Central memory CD8-positive, alpha-beta T cell (primary cell): ENCODE results near the gene ZNF775.

Experiments
- ATAC-seq: fragments of 150-1000 bp; cut with Tn5 transposase; replicated peaks from 2 replicates; pipeline ENCODE4 v1.10.0; 2022; ENCODE audit warnings: mild to moderate bottlenecking, moderate FRiP score, moderate number of reproducible peaks; ENCODE audit not compliant: poor library complexity, severe bottlenecking; ENCODE audit errors: extremely low read depth
- DNase-seq, 2 donors: peaks; one replicate each; pipeline ENCODE4 v3.0.0; 2021; ENCODE audit warnings: low spot score in 2 of 2
- H3K27ac Mint-ChIP-seq: one replicate; pipeline ENCODE4 v1.8.0; 2022; ENCODE audit warnings: low read depth, mild to moderate bottlenecking, moderate library complexity, mixed read lengths
- H3K27me3 Mint-ChIP-seq: one replicate; pipeline ENCODE4 v1.8.0; 2022; ENCODE audit warnings: mixed read lengths
- H3K36me3 Mint-ChIP-seq: one replicate; pipeline ENCODE4 v1.8.0; 2022; ENCODE audit warnings: mild to moderate bottlenecking, moderate library complexity, mixed read lengths; ENCODE audit not compliant: insufficient read depth
- H3K4me1 Mint-ChIP-seq: one replicate; pipeline ENCODE4 v1.8.0; 2022; ENCODE audit warnings: mixed read lengths
- H3K4me3 Mint-ChIP-seq: one replicate; pipeline ENCODE4 v1.8.0; 2022; ENCODE audit warnings: mild to moderate bottlenecking, moderate library complexity, mixed read lengths
- H3K9me3 Mint-ChIP-seq: one replicate; pipeline ENCODE4 v1.8.0; 2022; ENCODE audit warnings: mixed read lengths

ZNF775 gene

DNA sequence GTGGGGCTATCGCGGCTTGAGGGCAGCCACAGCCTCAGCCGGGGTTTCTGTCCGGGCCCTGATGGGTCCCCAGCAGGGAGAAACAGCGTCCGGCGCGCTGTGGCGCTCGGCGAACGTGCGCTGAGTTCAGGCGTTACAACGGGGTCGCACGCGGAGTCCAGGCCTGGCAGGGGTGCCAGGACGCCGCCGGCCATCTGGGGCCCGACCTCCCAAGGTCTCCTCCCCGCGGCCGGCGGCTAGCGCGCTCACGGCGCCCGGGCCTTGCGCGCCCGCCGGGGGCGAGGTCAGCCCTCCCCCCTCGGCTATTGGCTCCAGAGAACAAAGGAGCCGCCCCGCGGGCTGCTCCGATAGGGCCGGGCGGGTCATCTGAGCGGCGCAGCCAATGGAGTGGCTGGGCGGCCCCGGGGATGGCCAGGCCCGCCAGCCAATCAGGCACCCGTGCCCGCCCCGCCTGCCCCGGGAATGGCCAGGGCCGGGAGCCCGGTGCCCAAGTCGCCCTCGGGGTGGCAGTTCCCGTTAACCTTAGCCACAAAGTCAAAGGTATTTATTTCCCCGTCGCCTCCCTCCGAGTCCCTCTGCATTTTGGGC lies at the start of gene ZNF775:
Gene ZNF775 (plus strand): TSS at position 478 of the 588 bp plus-strand sequence. CDS start 9,141 bp downstream, outside the sequence.
- Mint-ChIP-seq H3K4me3 (peak within 1 kb of the TSS; percentile 85), H3K27ac (peak within 1 kb of the TSS; percentile 74), H3K4me1 (peaks cover 39% of the 10 kb centered on the region), H3K9me3 (no peaks in the 10 kb centered on the region), H3K27me3 (no peaks in the 10 kb centered on the region), H3K36me3 (peaks cover 7% of the 10 kb centered on the region)
- ATAC-seq (peak; percentile 99), DNase-seq (peak; percentile 77 to 88)

DNA sequence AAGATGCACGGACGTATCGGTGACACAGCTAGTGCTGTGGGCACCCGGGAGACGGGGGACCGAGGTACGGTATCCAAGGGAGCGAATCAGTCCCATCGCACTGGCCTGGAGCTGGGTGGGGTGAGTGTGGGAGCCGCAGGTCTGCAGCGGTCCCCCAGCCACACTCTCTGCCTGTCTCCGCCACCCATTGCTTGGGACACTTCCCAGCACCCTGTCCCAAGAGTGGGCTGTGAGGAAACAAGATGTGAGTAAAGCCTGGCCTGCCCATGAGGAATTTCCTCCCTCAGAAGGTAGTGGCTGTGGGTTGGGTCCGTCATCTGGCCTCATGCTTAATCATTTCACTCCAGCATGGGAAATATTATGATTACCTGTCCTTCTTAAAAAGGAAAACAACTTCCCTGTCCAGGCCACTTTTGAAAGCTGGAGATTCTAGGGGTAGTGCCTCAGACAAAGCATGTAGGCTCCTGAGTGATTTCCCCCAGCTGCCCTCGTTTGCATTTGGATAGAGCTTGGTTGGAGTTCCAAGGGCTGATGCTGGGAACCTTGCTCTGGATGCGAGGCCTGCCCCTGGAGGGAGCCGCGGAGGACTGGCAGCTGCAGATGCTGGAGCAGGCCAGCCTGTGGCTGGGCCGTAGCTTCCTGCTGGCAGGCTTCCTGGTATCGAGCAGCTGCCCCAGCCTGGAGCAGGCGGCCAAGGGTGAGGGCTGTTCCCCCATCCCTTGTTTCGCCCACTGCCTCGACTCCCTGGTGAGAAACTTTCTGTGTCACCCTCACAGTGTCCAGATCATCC lies 49.6 kb upstream of the ZNF775 start:
- Mint-ChIP-seq H3K27me3 (no peaks in the 10 kb centered on the region), H3K27ac (no peak overlapping the region), H3K36me3 (peaks cover 25% of the 10 kb centered on the region), H3K9me3 (no peaks in the 10 kb centered on the region), H3K4me3 (no peak overlapping the region), H3K4me1 (peaks cover 9% of the 10 kb centered on the region)
- ATAC-seq (peak; percentile 10), DNase-seq (no peak)

DNA sequence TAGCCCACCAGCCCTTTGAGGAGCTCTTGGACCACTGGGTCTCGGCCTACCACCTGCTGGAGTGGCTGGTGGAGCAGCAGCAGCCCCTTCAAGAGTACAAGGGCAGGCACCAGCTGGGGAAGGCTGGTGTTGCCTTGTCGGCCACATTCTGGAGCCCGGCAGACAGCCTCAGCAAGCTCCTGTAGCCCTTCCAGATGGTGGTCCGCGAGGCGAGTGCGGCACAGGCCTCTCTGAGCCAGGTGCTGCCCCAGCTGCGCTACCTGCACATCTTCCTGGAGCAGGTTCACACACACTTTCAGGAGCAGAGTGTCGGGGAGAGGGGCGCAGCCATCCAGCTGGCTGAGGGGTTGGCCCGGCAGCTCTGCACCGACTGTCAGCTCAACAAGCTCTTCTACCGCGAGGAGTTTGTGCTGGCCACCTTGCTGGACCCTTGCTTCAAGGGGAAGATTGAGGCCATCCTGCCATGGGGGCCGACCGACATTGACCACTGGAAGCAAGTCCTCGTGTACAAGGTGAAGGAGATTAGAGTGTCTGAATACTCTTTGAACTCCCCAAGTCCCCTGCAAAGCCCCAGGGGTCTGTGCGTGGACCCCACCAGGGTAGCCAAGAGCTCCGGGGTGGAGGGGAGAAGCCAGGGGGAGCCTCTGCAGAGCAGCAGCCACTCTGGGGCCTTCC lies 48.8 kb upstream of the ZNF775 start:
- no peak for ATAC-seq
- no peak overlapping the region for H3K27ac Mint-ChIP-seq

DNA sequence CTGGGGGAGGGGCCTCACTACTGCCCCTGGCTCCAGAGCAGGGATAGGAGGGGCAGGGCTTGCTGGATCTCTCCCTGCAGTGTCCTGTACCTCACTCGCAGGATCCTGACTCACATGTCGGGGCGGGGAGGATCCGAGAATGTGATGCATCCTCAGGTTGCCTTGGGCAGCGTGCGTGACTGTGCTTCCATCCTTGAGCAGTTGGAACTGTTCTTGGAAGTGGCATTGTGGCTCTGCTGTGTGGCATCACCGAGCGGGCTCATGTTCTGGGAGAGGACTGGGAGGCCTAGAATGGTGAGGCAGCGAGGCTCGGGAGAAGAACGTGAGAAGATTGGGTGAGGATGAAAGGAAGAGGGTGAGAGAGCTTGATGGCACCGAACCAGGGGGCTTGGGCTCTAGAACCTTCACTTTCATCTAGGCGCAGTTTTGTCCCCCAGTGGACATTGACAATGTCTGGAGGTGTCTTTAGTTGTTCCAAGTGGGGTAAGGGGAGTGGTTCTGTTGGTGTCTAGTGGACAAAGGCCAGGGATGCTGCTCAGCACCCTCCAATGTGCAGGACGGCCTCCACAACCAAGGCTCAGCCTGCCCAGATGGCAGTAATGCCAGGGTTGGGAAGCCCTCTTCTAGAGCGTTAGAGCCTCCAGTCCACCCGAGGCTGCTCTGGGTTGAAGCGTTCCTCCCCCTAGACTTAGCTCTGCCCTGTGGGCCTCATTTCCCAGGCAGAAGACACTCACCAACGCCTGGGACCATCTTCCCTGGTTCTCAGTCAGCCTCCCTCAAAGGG lies 46.1 kb upstream of the ZNF775 start:
- H3K4me3 Mint-ChIP-seq, result no peak overlapping the region
- H3K9me3 Mint-ChIP-seq, result no peaks in the 10 kb centered on the region
- DNase-seq (no peak), ATAC-seq (no peak)
- no peak overlapping the region for H3K27ac Mint-ChIP-seq
- H3K4me1 Mint-ChIP-seq, result peaks cover 3% of the 10 kb centered on the region
- H3K36me3 Mint-ChIP-seq, result peaks cover 12% of the 10 kb centered on the region
- no peaks in the 10 kb centered on the region for H3K27me3 Mint-ChIP-seq

More for the DNA sequence above, 48.8 kb upstream of the ZNF775 start:
- Mint-ChIP-seq H3K36me3 (peaks cover 23% of the 10 kb centered on the region), H3K4me1 (peaks cover under 1% of the 10 kb centered on the region), H3K9me3 (no peaks in the 10 kb centered on the region), H3K4me3 (no peak overlapping the region), H3K27me3 (no peaks in the 10 kb centered on the region)
- DNase-seq, result no peak

DNA sequence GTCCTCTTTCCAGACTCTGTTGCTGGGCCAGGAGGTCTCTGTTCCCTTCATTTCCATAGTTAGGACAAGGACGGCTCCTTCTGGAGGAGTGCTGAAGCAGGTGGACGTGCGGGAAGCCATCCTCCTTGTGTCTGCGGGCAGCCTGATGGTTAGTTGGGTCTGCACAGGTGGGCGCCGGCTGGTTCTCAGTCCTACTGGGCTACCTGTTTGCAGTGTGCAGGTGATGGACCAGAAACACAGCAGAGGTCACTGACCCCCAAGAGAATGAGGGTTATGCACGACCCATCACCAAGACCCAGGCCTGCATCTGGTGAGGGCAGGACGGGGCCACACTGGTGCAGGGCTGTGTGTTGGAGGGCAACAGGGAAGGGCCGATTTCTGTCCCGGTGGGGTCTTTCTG lies 45.5 kb upstream of the ZNF775 start:
- H3K4me1 Mint-ChIP-seq, result peaks cover 5% of the 10 kb centered on the region
- no peak overlapping the region for H3K27ac Mint-ChIP-seq
- H3K27me3 Mint-ChIP-seq, result no peaks in the 10 kb centered on the region
- H3K4me3 Mint-ChIP-seq, result no peak overlapping the region
- H3K36me3 Mint-ChIP-seq, result peaks cover 10% of the 10 kb centered on the region
- no peak for DNase-seq
- no peaks in the 10 kb centered on the region for H3K9me3 Mint-ChIP-seq
- no peak for ATAC-seq

DNA sequence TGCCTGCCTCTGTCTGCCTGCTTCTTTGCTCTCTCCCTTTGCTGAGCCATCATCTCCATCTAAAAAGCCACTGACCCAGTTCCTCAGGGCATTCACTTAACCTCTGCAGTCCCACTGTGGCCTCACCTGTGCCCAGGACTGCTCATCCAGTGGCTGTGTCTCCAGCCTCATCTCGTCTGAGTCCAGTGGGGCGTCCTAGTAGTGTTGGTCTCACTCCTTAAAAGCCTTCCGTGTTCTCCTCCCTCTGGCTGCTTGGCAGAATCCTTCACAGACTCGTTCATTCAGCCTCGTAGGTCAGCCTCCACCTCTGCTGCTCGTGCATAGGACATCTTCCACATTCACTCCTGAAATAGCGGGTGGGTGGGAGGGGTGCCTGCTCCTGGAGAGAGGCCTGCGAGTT lies 45.0 kb upstream of the ZNF775 start:
- H3K4me3 Mint-ChIP-seq, result no peak overlapping the region
- H3K27ac Mint-ChIP-seq, result no peak overlapping the region
- H3K27me3 Mint-ChIP-seq, result no peaks in the 10 kb centered on the region
- no peaks in the 10 kb centered on the region for H3K9me3 Mint-ChIP-seq
- peaks cover 9% of the 10 kb centered on the region for H3K36me3 Mint-ChIP-seq
- H3K4me1 Mint-ChIP-seq, result peaks cover 5% of the 10 kb centered on the region
- no peak for ATAC-seq
- DNase-seq, result no peak

DNA sequence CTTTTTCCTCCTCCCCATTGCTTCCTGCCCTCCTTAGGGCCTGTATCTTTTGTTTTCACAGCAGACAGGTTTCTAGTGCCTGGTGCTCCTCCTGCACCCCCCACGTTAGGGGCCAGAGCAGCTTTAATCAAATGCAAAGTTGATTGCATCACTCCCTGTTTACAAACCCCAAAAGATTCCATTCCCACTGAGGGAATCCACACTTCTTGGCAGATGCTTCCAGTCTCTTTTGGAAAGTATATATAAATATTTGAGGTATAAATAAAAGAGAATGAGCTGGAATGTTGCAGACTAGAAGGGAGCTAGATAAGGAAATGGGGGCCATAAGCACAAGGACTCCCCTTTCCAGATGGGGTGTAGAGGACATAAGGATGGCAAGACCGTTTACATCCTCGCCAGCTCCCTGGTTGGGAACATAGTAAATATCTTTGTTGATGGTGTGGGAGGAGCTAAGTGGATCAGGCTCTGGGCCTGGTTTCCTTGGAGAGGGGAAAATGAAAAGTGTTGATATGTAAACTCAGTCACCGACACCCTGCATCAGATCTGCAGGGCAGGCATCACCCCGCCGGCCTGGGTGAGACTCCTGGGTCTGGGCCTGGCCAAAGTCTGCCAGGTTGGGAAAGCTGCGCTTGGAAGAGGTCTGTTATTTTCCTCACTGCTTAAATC lies 43.9 kb upstream of the ZNF775 start:
- peaks cover 10% of the 10 kb centered on the region for H3K36me3 Mint-ChIP-seq
- no peak overlapping the region for H3K4me3 Mint-ChIP-seq
- no peak overlapping the region for H3K27ac Mint-ChIP-seq
- no peaks in the 10 kb centered on the region for H3K9me3 Mint-ChIP-seq
- ATAC-seq (no peak), DNase-seq (no peak)
- H3K27me3 Mint-ChIP-seq, result no peaks in the 10 kb centered on the region
- peaks cover 5% of the 10 kb centered on the region for H3K4me1 Mint-ChIP-seq

DNA sequence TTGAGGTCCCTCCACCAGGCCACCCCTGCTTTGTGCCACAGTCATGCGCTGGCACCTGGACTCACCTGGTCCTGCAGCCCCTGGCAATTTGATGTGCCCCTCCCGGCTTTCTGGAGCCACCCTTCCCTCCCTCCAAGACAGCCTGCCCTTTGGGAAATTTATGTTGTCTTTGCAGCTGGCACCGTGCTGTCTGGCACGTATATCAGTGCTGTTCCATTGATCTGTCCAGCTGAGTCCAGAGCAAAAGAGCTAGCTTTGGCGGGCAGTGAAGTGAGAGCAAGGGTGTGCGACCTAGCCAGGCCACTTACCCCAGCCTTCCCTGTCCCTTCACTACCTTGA lies 43.4 kb upstream of the ZNF775 start:
- DNase-seq (no peak), ATAC-seq (no peak)
- H3K36me3 Mint-ChIP-seq, result peaks cover 10% of the 10 kb centered on the region
- H3K9me3 Mint-ChIP-seq, result no peaks in the 10 kb centered on the region
- H3K4me3 Mint-ChIP-seq, result no peak overlapping the region
- no peak overlapping the region for H3K27ac Mint-ChIP-seq
- no peaks in the 10 kb centered on the region for H3K27me3 Mint-ChIP-seq
- peaks cover 5% of the 10 kb centered on the region for H3K4me1 Mint-ChIP-seq

DNA sequence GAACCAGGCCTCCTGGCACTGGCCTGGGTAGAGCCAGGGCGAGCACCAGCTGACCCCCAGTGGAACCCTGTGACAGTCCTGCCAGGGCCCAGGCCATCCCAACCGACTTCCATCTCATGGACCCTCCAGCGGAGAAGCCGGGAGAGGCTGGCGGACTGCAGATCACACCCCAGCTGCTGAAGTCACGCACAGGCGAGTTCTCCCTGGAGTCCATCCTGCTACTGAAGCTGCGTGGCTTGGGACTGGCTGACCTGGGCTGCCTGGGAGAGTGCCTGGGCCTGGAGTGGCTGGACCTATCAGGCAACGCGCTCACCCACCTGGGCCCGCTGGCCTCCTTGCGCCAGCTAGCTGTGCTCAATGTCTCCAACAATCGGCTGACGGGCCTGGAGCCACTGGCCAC lies 42.4 kb upstream of the ZNF775 start:
- no peaks in the 10 kb centered on the region for H3K9me3 Mint-ChIP-seq
- peaks cover 3% of the 10 kb centered on the region for H3K27me3 Mint-ChIP-seq
- peaks cover 8% of the 10 kb centered on the region for H3K36me3 Mint-ChIP-seq
- DNase-seq (no peak), ATAC-seq (no peak)
- H3K27ac Mint-ChIP-seq, result no peak overlapping the region
- peaks cover 5% of the 10 kb centered on the region for H3K4me1 Mint-ChIP-seq
- no peak overlapping the region for H3K4me3 Mint-ChIP-seq

DNA sequence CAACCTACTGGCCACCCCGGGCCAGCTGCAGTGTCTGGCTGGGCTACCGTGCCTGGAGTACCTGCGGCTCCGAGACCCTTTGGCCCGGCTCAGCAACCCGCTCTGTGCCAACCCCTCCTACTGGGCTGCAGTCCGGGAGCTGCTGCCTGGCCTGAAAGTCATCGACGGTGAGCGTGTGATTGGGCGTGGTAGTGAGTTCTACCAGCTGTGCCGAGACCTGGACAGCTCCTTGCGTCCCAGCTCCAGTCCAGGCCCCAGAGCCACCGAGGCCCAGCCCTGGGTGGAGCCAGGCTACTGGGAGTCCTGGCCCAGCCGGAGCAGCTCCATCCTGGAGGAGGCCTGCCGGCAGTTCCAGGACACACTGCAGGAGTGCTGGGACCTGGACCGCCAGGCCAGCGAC lies 42.0 kb upstream of the ZNF775 start:
- Mint-ChIP-seq H3K27me3 (peaks cover 8% of the 10 kb centered on the region), H3K4me1 (peaks cover 5% of the 10 kb centered on the region), H3K4me3 (no peak overlapping the region), H3K36me3 (peaks cover 9% of the 10 kb centered on the region), H3K9me3 (no peaks in the 10 kb centered on the region), H3K27ac (no peak overlapping the region)
- ATAC-seq (no peak), DNase-seq (no peak)

DNA sequence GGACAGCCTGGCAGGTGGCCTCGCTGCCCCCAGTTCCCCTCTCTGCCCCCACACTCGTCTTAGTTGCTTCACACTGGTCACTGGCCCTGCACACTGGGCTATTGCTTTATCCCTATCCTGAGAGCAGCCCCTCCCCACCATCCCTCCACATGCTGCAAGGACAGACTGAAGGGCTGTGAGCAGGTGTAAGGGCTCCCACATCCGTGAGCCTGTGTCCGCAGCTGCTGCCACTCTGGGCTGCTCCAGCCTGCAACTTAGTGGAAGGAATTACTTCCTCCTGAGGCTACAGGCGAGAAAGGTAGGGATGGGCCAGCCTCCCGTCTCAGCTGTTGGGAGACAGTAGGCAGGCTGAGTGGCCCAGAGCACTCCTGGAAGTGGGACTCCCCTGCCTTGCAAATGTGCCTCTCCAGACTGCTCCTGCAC lies 41.5 kb upstream of the ZNF775 start:
- H3K36me3 Mint-ChIP-seq, result peaks cover 9% of the 10 kb centered on the region
- peaks cover 11% of the 10 kb centered on the region for H3K27me3 Mint-ChIP-seq
- H3K4me1 Mint-ChIP-seq, result peaks cover 5% of the 10 kb centered on the region
- H3K4me3 Mint-ChIP-seq, result no peak overlapping the region
- no peaks in the 10 kb centered on the region for H3K9me3 Mint-ChIP-seq
- no peak overlapping the region for H3K27ac Mint-ChIP-seq
- ATAC-seq, result no peak
- DNase-seq, result no peak
